ENCODE results near the gene GRHL1. TPM values are rescaled to one million over a fixed set of nuclear protein-coding genes. Genes with fewer than 3 reads are reported as not detected.

GRHL1 gene
- total and polyA plus RNA-seq, 9 of the 15 experiments (the other 6 are each of a cell fraction or from before 2014, with no cell fraction given): 1.7 to 6.1 (median 4.7) TPM

DNA sequence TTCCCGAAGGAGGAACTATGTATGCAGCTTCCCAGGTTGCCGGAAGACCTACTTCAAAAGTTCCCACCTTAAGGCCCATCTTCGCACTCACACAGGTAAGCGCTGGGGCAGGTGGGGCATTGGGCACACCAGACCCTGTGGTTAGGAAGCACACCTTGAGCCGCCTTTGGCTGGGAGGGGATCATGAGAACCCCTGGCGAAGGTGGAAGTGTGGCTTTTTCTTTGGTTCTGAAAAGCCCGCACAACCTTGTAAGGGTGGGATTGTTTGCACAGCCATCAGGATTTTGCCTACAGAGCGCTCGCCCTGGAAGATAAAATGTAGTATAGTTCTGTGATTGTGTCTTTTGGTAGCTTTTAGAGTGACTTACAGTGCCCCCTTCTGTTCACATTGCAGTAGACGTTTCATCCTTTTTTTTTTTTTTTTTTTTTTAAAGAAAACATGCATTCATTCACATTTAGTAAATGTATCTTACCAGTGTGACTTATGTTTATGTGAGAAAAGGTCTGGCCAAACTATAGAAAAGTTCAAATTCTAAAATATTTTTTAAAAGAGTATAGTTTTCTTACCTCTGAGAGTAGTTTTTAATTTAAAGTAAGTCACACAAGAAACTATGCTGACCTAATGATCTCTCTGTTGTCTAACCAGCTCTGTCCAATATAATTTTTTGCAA lies 97.1 kb downstream of the GRHL1 start:
- in situ Hi-C loops (cut with MboI) (loop anchor here (5.0 kb wide), 2 partner anchors 61 to 236 kb away; no protein-coding TSS in a partner anchor), intact Hi-C loops (cut with micrococcal nuclease) (loop anchor here (1.0 kb wide), 2 partner anchors 64 to 234 kb away; no protein-coding TSS in a partner anchor)
- WGBS (ENCODE audit: insufficient coverage, low coverage, missing lambda C conversion rate): 64% methylated on average over 9 of the region's 10 CpGs
- CTCF ChIA-PET (ENCODE audit: low intra/inter-chr PET ratio): interaction anchor here (0.6 to 2.0 kb wide), 7 partner anchors 25 to 249 kb away, joined by 3 to 26 read pairs (median 3); partner anchors contain the start of gene GRHL1
- Histone ChIP-seq H3K4me2 (ENCODE audit: insufficient read depth, low read length) (no peak overlapping the region), H3K27ac (ENCODE audit: extremely low read depth, low read depth, low read length) (no peak overlapping the region), H3K9me1 (ENCODE audit: control insufficient read depth, insufficient read depth, low read length) (peaks cover 7% of the 10 kb centered on the region), H3K9ac (ENCODE audit: insufficient read depth in 1 of 2, low read depth in 2 of 2, low read length in 2 of 2) (no peak overlapping the region), H3K27me3 (ENCODE audit: control insufficient read depth in 2 of 2, insufficient read depth in 2 of 2, low read length in 2 of 2) (no peaks in the 10 kb centered on the region), H3K36me3 (ENCODE audit: control insufficient read depth, insufficient read depth, low read length) (peaks cover 70% of the 10 kb centered on the region), H3K9me3 (replicated peaks; ENCODE audit: control insufficient read depth, insufficient read depth, low read depth, low read length) (no peaks in the 10 kb centered on the region), H4K20me1 (replicated peaks; ENCODE audit: control insufficient read depth, insufficient read depth, low read length) (peaks cover 8% of the 10 kb centered on the region; the same call in 1 of the 2 replicates), H3K4me1 (replicated peaks in 1 of 2; ENCODE audit: control insufficient read depth in 2 of 2, insufficient read depth in 2 of 2, low read length in 2 of 2) (peaks cover 0 to 36% of the 10 kb centered on the region in 2 experiments; a peak in 4 of 5 replicates), H3K79me2 (ENCODE audit: control insufficient read depth, insufficient read depth, low read length) (peaks cover 41% of the 10 kb centered on the region), H2AFZ (ENCODE audit: low read depth, low read length) (no peak overlapping the region), H3K4me3 (no peak overlapping the region)
- ATAC-seq (peak; percentile 25; the same call in 2 of the 3 replicates), DNase-seq (ENCODE audit: extremely low read depth in 1 of 4, low spot score in 3 of 4) (peak in 2 of 4 experiments; percentile 59 to 71), FAIRE-seq (peak; percentile 71)
- POLR2A ChIA-PET: interaction anchor here (0.7 to 1.3 kb wide), 4 partner anchors 62 to 1325 kb away, joined by 3 to 6 read pairs (median 4); no protein-coding TSS in a partner anchor
- no TSS peak for BruUV-seq (replicated peaks)
- TF ChIP-seq ADNP (tag; IDR thresholded peaks at IDR 0.05) (no peak), ATF7 (IDR thresholded peaks at IDR 0.05) (0 out of 2 replicates have a peak, but pooled peaks have one; percentile 11), ZNF609 (CRISPR knock-in tag; IDR thresholded peaks at IDR 0.05; ENCODE audit: borderline replicate concordance) (no peak), SAFB (IDR thresholded peaks at IDR 0.05; ENCODE audit: borderline replicate concordance, low read depth, low read length) (no peak), MCM5 (IDR thresholded peaks at IDR 0.05; ENCODE audit: low read depth) (no peak), KDM2B (CRISPR knock-in tag; IDR thresholded peaks at IDR 0.05) (no peak), TAF15 (IDR thresholded peaks at IDR 0.05; ENCODE audit: low read depth, low read length) (no peak), CTCF (IDR thresholded peaks at IDR 0.05 in 2 of 3, conservative IDR thresholded peaks at IDR 0.05 in 1 of 3; ENCODE audit: insufficient read depth in 2 of 3, low read depth in 1 of 3, low read length in 3 of 3) (peak; percentile 68 to 87 (median 68)), NR2F6 (CRISPR knock-in tag; IDR thresholded peaks at IDR 0.05) (no peak), SNIP1 (IDR thresholded peaks at IDR 0.05; ENCODE audit: low read depth) (no peak), FOXK2 (conservative IDR thresholded peaks at IDR 0.05 in 1 of 2, IDR thresholded peaks at IDR 0.05 in 1 of 2; ENCODE audit: low read depth in 2 of 2) (0 out of 4 replicates have a peak, but pooled peaks of 1 of the 2 experiments have one; percentile 20)

Measured in K562 (cell line).